Esophagus mucosa (tissue), 1 donor: ENCODE measurements around the gene GUCA2A. TPM values are rescaled to one million over a fixed set of nuclear protein-coding genes. Genes with fewer than 3 reads are reported as not detected.

Experiments
- ATAC-seq: fragments of 200-7000 bp; cut with Tn5 transposase; one replicate; pipeline ENCODE4 v1.9.1; 2020
- total RNA-seq: library from RNA; stranded (reverse); gene quantifications from one replicate; pipeline ENCODE4 v1.2.4, GENCODE V29; 2023
- donor health status: DM: yes; HTN: yes; CAD: no.

The GUCA2A gene
- total RNA-seq, 1 donor from 2014 or later: not detected

DNA sequence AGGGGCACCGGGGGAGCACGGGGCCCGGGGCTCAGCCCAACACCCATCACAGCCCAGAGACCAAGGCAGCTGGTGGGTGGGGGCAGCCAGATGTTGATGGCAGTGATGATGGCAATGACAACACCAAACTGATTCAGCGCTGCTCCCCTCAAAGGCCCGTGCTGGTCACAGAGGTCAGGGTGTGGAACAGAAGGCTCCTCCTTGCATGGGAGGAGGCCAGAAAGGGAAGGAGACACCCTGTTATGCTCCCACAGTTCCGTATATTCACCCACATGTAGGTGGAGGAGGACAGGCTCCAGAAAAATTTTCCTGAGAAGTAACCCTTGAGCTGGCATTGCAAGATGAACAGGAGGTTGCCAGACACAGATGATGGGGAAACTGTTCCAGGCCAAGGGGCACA, 10.9 kb downstream of the GUCA2A start:
- ATAC-seq: no peak

DNA sequence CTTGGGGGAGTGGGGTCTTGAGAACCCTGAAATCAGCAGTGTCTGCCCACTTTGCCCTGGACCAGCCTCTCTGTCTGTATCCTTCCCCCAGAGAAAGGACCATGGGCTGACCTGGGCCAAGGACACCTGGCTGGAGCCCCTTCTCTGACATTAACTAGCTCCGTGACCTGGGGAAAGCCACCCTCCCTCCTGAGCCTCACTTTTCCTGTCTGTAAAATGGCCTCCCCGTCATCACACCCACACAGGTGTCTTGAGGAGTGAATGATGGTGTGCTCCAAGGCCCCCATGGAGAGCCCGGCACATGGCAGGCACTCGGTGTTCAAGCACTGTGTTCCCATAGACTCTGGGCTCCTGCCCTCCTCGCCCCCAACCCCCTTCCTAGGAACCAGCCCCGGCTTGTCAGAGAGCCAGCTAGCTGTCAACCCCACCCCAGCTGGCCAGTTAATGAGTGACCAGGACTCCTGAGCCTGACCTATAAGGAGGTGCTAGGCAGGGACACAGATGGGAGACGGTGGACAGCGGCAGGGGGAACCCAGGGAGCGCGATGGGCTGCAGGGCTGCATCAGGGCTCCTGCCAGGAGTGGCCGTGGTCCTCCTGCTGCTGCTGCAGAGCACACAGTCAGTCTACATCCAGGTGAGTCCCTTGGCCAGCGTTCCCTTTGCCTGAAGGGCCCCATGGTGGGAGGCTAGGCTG, 11.5 kb downstream of the GUCA2A start, which contains the start of gene GUCA2B:
TSS of gene GUCA2B (plus strand) at position 504 of the 694 bp plus-strand sequence. CDS start at position 545, 41 bp downstream.
- ATAC-seq: no peak

DNA sequence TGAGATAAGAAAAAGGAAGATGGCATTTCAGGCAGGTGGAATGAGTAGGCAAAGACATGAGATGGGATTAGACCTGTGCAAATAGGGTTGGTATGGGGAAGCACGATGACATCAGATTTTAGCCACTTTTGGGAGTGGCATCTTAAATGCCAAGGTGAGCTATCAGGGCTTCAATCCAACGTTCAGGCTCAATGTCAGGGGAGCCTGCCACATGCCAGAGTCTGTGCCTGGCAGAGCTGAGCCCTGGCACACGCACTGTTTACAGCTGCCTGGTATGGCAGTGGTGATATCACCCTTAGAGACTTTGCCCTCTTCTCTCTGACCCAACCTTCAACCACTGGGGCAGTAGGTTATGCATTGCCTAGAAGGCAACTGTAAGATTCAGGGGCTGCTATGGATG, 12.4 kb downstream of the GUCA2A start:
- ATAC-seq: peak; percentile 75

DNA sequence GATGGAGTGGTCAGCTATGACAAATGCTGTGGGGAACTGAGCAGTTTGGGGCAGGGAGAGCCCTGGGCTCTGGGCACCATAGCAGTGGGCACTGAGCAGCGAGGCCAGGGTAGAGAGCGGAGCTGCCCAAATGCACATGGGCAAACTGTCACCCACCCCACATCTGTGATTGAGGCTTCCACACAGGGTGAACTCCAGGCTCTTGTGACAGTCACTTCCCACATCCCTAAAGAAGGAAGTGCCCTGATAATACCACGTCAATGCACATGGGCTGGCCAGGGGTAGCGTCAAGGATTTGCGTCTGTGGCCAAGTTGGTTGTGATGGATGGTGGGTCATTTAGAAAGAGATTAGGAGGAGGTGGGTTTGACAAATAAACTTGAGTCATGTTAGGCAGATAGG, 13.9 kb downstream of the GUCA2A start:
- ATAC-seq: no peak

DNA sequence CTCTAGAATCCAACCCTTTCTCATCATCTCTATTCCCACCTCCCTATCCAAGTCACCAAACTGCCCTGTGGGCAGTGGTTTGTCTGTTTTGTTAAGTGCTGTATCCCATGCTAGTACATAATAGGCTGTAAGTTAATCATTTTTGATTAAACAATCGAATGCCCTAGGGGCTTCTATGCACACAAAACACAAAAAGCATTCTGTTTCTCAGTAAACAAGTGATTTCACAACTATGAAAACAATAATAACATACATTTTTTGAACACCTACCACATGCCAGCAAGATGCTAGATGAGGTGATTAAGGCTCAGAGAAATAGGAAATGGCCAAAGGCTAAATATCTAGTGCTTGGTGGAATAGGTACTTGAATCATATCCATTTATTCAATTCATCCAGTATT, 16.4 kb downstream of the GUCA2A start:
- ATAC-seq: no peak

- ATAC-seq: peak; percentile 95
Observed at GRCh38 chr1:42146626-42147320, 17.8 kb downstream of the GUCA2A start.

DNA sequence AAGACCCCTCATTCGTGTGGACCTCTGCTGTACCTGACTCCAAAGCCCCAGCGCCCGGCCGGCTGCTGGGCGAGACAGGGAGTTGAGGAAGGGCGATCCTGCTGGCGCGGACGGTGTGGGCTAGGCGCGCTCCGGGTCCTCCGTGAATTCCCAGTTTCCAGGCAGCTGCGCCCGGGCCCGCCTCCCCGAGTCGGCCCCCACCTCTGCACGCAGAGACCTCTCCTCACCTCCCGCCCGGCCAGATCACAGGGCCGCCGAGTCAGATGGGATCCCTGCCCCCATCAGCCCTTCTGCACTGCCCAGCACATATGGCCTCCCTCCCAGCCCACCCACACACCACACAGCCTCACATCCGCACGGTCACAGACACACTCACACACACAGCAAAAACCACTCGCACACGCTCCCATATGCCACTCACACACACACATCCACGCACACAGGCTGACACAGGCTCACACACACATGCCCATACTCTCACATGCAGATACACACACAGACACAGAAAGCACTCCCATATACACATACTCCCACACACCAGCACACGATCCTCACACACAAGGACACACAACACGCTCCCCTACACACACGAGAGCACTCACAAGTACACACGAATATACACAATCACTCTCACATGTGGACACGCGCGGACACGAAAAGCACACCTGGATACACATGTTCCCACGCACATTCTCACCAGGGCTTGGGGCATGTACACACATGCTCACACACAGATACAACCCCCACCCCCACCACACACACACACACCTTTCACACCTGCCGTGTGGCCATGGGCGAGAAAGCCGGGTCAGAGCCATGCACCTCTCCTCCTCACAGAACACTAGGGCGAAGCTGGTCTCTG, 18.6 kb downstream of the GUCA2A start:
- ATAC-seq: no peak

DNA sequence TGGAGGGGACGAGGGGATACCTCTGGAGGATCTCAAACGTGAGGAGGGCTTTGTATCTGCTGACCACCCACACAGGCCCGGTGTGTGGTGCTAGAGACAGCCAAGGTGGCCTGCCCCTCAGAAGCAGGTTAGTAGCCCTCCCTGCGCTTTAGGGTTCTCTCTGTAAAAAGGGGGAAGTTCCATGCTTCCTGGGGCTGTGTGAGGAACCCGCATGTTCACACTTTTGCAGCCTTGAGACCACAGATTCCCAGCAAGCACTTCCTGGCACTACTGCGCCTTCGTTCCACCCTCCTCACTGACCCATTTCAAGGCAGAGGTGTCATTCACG, 19.2 kb downstream of the GUCA2A start:
- ATAC-seq: no peak

DNA sequence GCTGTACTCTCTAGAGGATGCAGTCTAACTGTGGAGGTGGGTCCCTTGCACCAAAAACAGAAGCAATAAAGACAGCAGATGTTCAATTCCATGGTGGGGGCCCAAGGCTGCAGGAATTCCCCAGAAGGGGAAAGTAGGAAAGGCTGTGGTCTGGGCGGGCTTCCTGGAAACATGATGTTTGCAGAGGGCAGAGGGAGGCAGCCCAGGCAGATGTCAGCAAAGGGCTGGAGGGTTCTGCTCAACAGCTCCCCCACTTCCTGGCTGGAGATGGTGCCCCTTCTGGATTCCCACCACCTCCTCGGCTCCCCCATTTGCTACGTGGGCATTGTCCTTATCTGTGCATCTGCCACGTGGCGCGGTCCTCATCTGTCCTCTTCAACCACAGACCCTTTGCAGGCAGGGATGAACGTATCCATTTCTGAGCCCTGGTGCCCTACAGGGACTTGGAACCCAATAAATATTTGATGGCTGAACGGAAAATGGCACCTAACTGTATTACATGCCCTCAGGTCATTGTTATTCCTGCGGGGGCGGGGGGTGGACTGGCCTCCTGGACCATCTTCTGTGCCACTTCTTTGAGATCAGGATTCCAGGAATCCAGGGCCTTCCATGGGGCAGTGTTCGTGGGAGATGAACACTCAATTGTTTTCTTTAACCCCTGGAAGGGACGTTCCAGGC, 19.7 kb downstream of the GUCA2A start:
- ATAC-seq: no peak

DNA sequence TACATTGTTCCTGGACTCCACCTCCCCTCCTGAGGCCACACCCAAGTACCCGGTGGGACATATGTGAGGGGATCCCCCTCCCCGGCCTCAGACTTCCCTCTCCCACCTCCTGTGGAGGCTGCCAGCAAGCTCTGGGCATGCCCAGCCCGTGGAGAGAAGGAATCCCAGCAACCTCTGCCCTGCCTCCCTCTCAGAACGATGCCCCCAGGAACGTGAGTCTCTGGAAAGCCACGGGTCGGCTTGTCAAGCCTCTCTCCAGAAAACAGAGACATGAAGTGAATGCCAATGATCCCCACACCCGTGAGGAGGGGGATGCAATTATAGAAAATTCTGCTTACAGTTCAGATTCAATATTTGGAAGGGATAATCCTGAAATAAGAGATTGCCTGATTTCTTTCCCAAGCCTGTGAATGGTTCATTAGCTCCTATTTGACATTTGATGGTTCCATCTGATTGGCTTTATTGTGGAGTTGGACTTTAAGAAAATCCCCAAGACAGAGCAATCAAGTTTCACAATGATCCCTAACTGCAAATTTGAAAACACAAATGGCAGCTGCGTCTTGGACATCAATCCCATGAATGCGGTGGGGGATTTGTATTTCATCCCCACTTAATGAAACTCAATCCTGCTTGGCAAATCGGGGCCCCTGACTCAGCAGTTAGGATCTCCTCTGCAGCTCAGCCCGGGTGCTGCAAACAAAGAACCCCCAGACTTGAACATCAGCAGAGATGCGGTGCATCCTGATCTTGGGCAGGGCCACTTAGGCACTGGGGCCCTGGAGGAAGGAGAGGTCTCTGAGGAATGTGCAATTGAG, 20.4 kb downstream of the GUCA2A start:
- ATAC-seq: no peak

DNA sequence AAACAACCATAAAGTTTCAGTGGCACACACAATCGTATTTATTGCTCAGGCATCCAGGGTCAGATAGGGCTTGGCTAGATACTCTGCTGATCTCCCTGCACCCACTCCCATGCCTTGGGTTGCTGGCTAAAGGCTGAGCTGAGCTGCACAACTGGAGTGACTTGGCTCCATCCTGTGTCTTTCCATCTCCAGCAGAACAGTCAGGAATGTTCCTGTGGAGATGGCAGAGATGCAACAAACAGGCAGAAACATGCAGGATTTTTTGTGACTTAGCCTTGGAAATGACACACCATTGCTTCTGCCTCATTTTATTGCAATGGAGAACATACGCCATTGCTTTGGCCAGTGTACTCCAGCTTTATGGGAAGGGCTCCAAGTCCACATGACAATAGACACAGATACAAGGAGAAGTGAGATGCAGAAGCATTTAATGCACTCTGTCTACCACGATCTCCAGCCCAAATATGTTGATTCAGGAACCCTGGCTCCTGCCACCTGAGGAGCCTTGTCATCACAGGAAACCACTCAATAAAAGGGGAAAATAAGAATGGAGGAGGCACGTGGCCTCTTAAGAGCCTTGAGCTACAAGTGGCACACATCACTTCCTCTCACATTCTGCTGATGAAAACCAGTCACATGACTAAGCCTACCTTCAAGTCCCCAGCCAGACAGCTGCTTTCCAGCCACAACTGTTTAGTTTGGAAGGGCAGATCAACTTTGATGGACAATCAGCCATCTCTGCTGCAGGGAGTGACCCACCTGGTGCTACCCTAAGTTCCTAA, 21.5 kb downstream of the GUCA2A start:
- ATAC-seq: no peak

GRCh38 chr1:42141978-42142377, 22.6 kb downstream of the GUCA2A start:
- ATAC-seq: no peak

- no peak for ATAC-seq
Observed at GRCh38 chr1:42140191-42140590, 24.4 kb downstream of the GUCA2A start.

- no peak for ATAC-seq
Observed at GRCh38 chr1:42139444-42139843, 25.1 kb downstream of the GUCA2A start.

GRCh38 chr1:42138586-42138985, 26.0 kb downstream of the GUCA2A start:
- ATAC-seq: no peak

- ATAC-seq: no peak
Observed at GRCh38 chr1:42137766-42138165, 26.8 kb downstream of the GUCA2A start.

- no peak for ATAC-seq
Observed at GRCh38 chr1:42136466-42136865, 28.1 kb downstream of the GUCA2A start.

DNA sequence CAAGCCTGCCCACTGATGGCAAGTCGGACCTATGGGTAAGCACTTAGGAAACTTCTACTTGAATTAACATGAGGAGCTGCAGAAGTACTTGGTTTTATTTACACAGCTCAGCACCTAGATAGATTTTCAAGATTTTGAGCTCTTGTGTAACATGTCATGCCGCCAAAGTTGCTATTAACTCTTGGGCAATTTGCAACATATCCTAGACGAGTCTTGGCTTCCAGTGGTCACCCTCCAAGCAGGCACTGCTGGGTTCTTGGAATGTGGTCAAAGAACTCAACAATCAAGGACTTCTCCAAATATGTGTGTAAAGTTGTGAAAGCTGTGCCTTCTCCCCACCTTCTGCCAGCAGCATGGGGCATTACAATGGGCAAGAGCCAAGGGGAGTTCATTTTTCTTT, 29.1 kb downstream of the GUCA2A start:
- ATAC-seq: no peak

GRCh38 chr1:42133809-42134526, 30.6 kb downstream of the GUCA2A start:
- no peak for ATAC-seq

GRCh38 chr1:42133390-42133789, 31.2 kb downstream of the GUCA2A start:
- ATAC-seq: no peak
